HepG2 (cell line): ENCODE results near the gene NR2C1. TPM values are rescaled to one million over a fixed set of nuclear protein-coding genes. Genes with fewer than 3 reads are reported as not detected.

Source experiments
- ATAC-seq: fragments of 200-7000 bp; cut with Tn5 transposase; 3 replicates; pipeline ENCODE4 v1.9.1; 2020; ENCODE audit warnings: mild to moderate bottlenecking, moderate library complexity
- BruUV-seq: library from RNA; stranded (reverse); fragments of 400-500 nt; replicated peaks from 2 replicates; lab custom pipeline; 2021; lab: Mats Ljungman, UMichigan
- CTCF ChIA-PET: fragments of 300-600 bp; formaldehyde crosslinking; extraction: SDS; loops from one replicate; lab custom pipeline; 2021; ENCODE audit warnings: low total read pairs, inconsistent platforms, low intra/inter-chr PET ratio; lab: Yijun Ruan, JAX
- POLR2A ChIA-PET: fragments of 350-600 bp; sonication (Branson Sonifier 250); formaldehyde crosslinking; loops from one replicate; lab custom pipeline; 2020; ENCODE audit warnings: antibody characterized with exemption, inconsistent platforms; lab: Yijun Ruan, JAX
- DNase-seq: peaks from one replicate; pipeline ENCODE4 v3.0.0-alpha.2; 2015; ENCODE audit warnings: low spot score
- FAIRE-seq: peaks from 3 replicates; lab custom pipeline; 2011; peaks lifted over from hg19 to GRCh38; lab: Jason Lieb, UNC
- H2AFZ ChIP-seq: one replicate; pipeline ENCODE4 v1.6.1; 2011; ENCODE audit warnings: low read length, inconsistent platforms
- H3K27ac ChIP-seq: fragments of 300-600 bp; 3 replicates; pipeline ENCODE4 v1.8.0; 2011; ENCODE audit warnings: mixed run types, mild to moderate bottlenecking, mixed read lengths, low read length, inconsistent platforms; ENCODE audit not compliant: insufficient read depth; ENCODE audit errors: extremely low read length
- H3K27me3 ChIP-seq, 2 experiments: fragments of 200-600 bp in 1 of 2; 2 replicates in 1 of 2; 3 replicates in 1 of 2; pipeline versions ENCODE4 v1.6.0 to v1.8.0; 2011; ENCODE audit warnings: low read length in 2 of 2, mild to moderate bottlenecking in 2 of 2, moderate library complexity in 2 of 2, inconsistent platforms in 1 of 2; ENCODE audit not compliant: insufficient read depth in 2 of 2, control insufficient read depth in 1 of 2
- H3K36me3 ChIP-seq, 2 experiments: fragments of 200-600 bp in 1 of 2; replicated peaks in 1 of 2; 2 replicates in 1 of 2; 3 replicates in 1 of 2; pipeline versions ENCODE4 v1.5.1 to v1.8.0; 2011; ENCODE audit warnings: low read length in 2 of 2, inconsistent platforms in 1 of 2; ENCODE audit not compliant: insufficient read depth in 2 of 2, control insufficient read depth in 1 of 2
- H3K4me1 ChIP-seq: 2 replicates; pipeline ENCODE4 v1.5.1; 2012; ENCODE audit warnings: low read length, inconsistent platforms; ENCODE audit not compliant: insufficient read depth
- H3K4me2 ChIP-seq: 2 replicates; pipeline ENCODE4 v1.6.0; 2011; ENCODE audit warnings: low read depth, low read length, inconsistent platforms
- H3K4me3 ChIP-seq, 3 experiments: fragments of 200-600 bp in 1 of 3; sonication (generic), shearing (Covaris generic) in 1 of 3; replicated peaks in 1 of 3; 2 replicates each; pipeline ENCODE4 v1.5.1; 2011 to 2016; ENCODE audit warnings: low read length in 3 of 3, inconsistent platforms in 2 of 3, low read depth in 2 of 3, mild to moderate bottlenecking in 2 of 3, control low read depth in 1 of 3, mixed read lengths in 1 of 3; ENCODE audit not compliant: insufficient read depth in 1 of 3
- H3K79me2 ChIP-seq: one replicate; pipeline ENCODE4 v1.6.1; 2011; ENCODE audit warnings: low read length, inconsistent platforms; ENCODE audit not compliant: insufficient read depth
- H3K9ac ChIP-seq: 2 replicates; pipeline ENCODE4 v1.6.0; 2011; ENCODE audit warnings: mild to moderate bottlenecking, low read depth, low read length, inconsistent platforms; ENCODE audit not compliant: insufficient read depth
- H3K9me3 ChIP-seq: 2 replicates; pipeline ENCODE4 v1.5.1; 2012; ENCODE audit warnings: mild to moderate bottlenecking, low read length
- H4K20me1 ChIP-seq: 2 replicates; pipeline ENCODE4 v1.6.0; 2011; ENCODE audit warnings: inconsistent platforms, mild to moderate bottlenecking, low read length, moderate library complexity; ENCODE audit not compliant: insufficient read depth
- AGO2 ChIP-seq: fragments of 200-400 bp; formaldehyde crosslinking; optimal IDR thresholded peaks from 2 replicates; pipeline ENCODE3; 2017; ENCODE audit warnings: mild to moderate bottlenecking, low read depth, low read length, moderate library complexity
- HHEX ChIP-seq: IDR thresholded peaks from 2 replicates; pipeline ENCODE4 v1.6.1; 2016; ENCODE audit warnings: control low read depth
- PHF8 ChIP-seq: sonication (generic); formaldehyde crosslinking; IDR thresholded peaks from 2 replicates; pipeline ENCODE4 v1.5.0; 2020; ENCODE audit warnings: missing genetic modification reagents
- TCF12 ChIP-seq, 2 experiments: fragments of 450-650 bp in 1 of 2; sonication (generic) in 1 of 2; formaldehyde crosslinking in 1 of 2; IDR thresholded peaks; 2 replicates each; pipeline versions ENCODE4 v1.6.1 to v1.8.0; 2017 to 2022; ENCODE audit warnings: antibody characterized with exemption in 1 of 2, mild to moderate bottlenecking in 1 of 2, missing genetic modification reagents in 1 of 2, moderate library complexity in 1 of 2
- WGBS: methylation state at CpG from one replicate; pipeline ENCODE4 v1.1.6; 2017; ENCODE audit warnings: low lambda C conversion rate; 5-methylcytosine and 5-hydroxymethylcytosine counted together
- in situ Hi-C: cut with HindIII; loops from 2 replicates; pipeline ENCODE4 v1.10.0; 2017; ENCODE audit warnings: low pct_unique_long_range_greater_than_20kb; ENCODE audit not compliant: extremely low pct_ligation_motif_present
- intact Hi-C: fragments of 100-400 bp; cut with micrococcal nuclease; formaldehyde crosslinking; loops from one replicate; pipeline ENCODE4 v1.10.0; 2022; ENCODE audit not compliant: unreplicated experiment
- polyA plus RNA-seq, 8 experiments: library from polyadenylated mRNA; depleted of rRNA in 3 of 8; stranded (reverse) in 7 of 8; unstranded in 1 of 8; fragments of >200 nt; fragmentation: Illumina TruSeq in 4 of 8; extraction: Trizol in 4 of 8; gene quantifications; 2 replicates each; pipeline versions ENCODE4 v1.2.1 to v1.2.3, GENCODE V29; 2011 to 2016; ENCODE audit warnings: low read depth in 4 of 8, missing spikeins in 1 of 8, mixed read lengths in 1 of 8; ENCODE audit not compliant: insufficient read depth in 1 of 8
- total RNA-seq, 5 experiments: library from RNA; depleted of rRNA; stranded (reverse); fragments of >200 nt; fragmentation: Illumina TruSeq; extraction: Trizol; gene quantifications; 2 replicates each; pipeline ENCODE4 v1.2.3, GENCODE V29; 2016; ENCODE audit warnings: low read depth in 1 of 5
- TF ChIP-seq, protein P1 (sequence below): sonication (generic); formaldehyde crosslinking; IDR thresholded peaks from 2 replicates; pipeline ENCODE4 v1.4.0; 2020; ENCODE audit warnings: missing genetic modification reagents, borderline replicate concordance

The NR2C1 gene
- total and polyA plus RNA-seq, 2 of the 13 experiments (the other 11 are each of a cell fraction or from before 2014, with no cell fraction given): 38.0 to 70.8 TPM

- ATAC-seq: no peak
- in situ Hi-C loops: no loop called here
- H3K9me3 ChIP-seq: no peaks in the 10 kb centered on the region
These were observed 91.0 kb downstream of the NR2C1 start for GRCh38 chr12:94982456-94982855.

More at GRCh38 chr12:94982456-94982855, 91.0 kb downstream of the NR2C1 start:
- Histone ChIP-seq H3K4me1 (no peaks in the 10 kb centered on the region), H2AFZ (no peak overlapping the region), H3K27ac (no peak overlapping the region), H3K4me3 (no peak overlapping the region), H3K4me2 (no peak overlapping the region), H3K79me2 (peaks cover 3% of the 10 kb centered on the region), H3K27me3 (no peaks in the 10 kb centered on the region; a peak in 1 of 5 replicates), H4K20me1 (no peaks in the 10 kb centered on the region), H3K36me3 (peaks cover 1 to 16% of the 10 kb centered on the region in 2 experiments; a peak in 4 of 5 replicates), H3K9ac (no peak overlapping the region)
- DNase-seq (no peak), FAIRE-seq (no peak)
- BruUV-seq: no TSS peak
- 85% methylated on average over 7 of the region's 7 CpGs for WGBS
- TF ChIP-seq PHF8 (CRISPR knock-in tag): no peak
- TF ChIP-seq TCF12 (IDR thresholded peaks at IDR 0.05): no peak
- TF ChIP-seq TCF12 (CRISPR knock-in tag; IDR thresholded peaks at IDR 0.05): no peak
- no peak for TF ChIP-seq HHEX (CRISPR knock-in tag)
- TF ChIP-seq, protein P1, sequence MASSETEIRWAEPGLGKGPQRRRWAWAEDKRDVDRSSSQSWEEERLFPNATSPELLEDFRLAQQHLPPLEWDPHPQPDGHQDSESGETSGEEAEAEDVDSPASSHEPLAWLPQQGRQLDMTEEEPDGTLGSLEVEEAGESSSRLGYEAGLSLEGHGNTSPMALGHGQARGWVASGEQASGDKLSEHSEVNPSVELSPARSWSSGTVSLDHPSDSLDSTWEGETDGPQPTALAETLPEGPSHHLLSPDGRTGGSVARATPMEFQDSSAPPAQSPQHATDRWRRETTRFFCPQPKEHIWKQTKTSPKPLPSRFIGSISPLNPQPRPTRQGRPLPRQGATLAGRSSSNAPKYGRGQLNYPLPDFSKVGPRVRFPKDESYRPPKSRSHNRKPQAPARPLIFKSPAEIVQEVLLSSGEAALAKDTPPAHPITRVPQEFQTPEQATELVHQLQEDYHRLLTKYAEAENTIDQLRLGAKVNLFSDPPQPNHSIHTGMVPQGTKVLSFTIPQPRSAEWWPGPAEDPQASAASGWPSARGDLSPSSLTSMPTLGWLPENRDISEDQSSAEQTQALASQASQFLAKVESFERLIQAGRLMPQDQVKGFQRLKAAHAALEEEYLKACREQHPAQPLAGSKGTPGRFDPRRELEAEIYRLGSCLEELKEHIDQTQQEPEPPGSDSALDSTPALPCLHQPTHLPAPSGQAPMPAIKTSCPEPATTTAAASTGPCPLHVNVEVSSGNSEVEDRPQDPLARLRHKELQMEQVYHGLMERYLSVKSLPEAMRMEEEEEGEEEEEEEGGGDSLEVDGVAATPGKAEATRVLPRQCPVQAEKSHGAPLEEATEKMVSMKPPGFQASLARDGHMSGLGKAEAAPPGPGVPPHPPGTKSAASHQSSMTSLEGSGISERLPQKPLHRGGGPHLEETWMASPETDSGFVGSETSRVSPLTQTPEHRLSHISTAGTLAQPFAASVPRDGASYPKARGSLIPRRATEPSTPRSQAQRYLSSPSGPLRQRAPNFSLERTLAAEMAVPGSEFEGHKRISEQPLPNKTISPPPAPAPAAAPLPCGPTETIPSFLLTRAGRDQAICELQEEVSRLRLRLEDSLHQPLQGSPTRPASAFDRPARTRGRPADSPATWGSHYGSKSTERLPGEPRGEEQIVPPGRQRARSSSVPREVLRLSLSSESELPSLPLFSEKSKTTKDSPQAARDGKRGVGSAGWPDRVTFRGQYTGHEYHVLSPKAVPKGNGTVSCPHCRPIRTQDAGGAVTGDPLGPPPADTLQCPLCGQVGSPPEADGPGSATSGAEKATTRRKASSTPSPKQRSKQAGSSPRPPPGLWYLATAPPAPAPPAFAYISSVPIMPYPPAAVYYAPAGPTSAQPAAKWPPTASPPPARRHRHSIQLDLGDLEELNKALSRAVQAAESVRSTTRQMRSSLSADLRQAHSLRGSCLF (CRISPR knock-in tag): no peak
- TF ChIP-seq AGO2: no peak
- ChIA-PET POLR2A (no interaction called here), CTCF (no interaction called here)
- intact Hi-C loops: loop anchor here (5.0 kb wide), 1 partner anchor 105 kb away; no protein-coding TSS in a partner anchor
